ENCODE measurements around the gene ADH6.
"Not testable (repeated sequence)": the region's sequence is repeated elsewhere in the genome, so short reads cannot be mapped to it uniquely, and the experiment has no call there.

Gene ADH6

DNA sequence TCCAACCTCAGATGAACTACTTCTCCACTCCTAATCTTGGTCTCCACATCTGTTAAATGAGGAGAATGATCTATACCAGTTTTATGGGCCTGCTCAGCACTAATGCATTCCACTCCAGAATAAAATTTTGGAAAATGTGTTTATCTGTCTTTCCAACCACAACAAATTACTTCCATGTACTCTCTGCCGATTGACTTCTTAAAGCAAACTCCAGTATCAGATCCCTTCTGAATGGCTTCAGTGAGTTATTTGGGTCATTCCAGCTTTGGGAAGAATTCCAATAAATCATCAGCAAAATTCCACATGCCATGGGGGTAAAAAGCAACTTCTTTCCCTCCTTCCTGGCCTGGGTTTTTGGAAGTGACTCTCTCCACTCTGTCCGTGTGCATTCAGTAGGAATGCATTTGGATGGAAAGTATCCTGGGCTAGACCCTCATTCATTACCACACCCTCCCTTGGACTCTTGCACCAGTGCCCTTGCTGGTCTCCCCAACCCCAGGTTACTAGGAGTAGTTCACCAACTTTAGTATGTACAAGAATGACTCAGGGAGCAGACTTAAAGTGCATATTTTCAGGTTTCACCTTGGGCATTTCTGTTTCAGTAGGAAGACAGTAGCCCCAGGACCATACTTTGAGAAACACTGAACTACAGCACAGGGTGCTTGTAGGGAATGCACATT, 15.4 kb upstream of the ADH6 start:
- Histone ChIP-seq H3K4me1 (peaks cover 0 to 29% (median 8%) of the 10 kb centered on the region in 4 donors), H3K36me3 (peaks cover 0 to 5% (median 0%) of the 10 kb centered on the region in 3 donors), H3K4me3 (no peak overlapping the region), H3K9me3 (peaks cover 0 to 10% (median 0%) of the 10 kb centered on the region in 3 donors), H3K27ac (peak overlapping the region; percentile 19 to 40), H3K27me3 (no peaks in the 10 kb centered on the region)
- DNase-seq, result no peak
- TF ChIP-seq, protein P1, sequence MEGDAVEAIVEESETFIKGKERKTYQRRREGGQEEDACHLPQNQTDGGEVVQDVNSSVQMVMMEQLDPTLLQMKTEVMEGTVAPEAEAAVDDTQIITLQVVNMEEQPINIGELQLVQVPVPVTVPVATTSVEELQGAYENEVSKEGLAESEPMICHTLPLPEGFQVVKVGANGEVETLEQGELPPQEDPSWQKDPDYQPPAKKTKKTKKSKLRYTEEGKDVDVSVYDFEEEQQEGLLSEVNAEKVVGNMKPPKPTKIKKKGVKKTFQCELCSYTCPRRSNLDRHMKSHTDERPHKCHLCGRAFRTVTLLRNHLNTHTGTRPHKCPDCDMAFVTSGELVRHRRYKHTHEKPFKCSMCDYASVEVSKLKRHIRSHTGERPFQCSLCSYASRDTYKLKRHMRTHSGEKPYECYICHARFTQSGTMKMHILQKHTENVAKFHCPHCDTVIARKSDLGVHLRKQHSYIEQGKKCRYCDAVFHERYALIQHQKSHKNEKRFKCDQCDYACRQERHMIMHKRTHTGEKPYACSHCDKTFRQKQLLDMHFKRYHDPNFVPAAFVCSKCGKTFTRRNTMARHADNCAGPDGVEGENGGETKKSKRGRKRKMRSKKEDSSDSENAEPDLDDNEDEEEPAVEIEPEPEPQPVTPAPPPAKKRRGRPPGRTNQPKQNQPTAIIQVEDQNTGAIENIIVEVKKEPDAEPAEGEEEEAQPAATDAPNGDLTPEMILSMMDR (IDR thresholded peaks at IDR 0.05), result no peak
- intact Hi-C loops (cut with DNase I; ENCODE audit: low total_unique reads), result no loop called here

DNA sequence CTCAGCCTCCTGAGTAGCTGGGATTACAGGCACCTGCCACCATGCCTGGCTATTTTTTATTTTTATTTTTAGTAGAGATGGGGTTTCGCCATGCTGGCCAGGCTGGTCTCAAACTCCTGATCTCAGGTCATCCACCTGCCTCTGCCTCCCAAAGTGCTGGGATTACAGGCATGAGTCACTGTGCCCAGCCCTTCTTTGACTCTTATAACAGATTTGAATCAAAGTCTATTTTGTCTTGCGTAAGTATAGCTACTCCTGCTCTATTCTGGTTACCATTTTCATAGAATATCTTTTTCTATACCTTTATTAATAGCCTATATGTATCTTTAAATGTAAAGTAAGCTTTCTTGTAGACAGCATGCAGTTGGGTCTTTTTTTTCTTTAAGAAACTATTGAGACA, 14.4 kb upstream of the ADH6 start:
- H3K4me1 ChIP-seq, result peaks cover 0 to 30% (median 8%) of the 10 kb centered on the region in 4 donors
- H3K9me3 ChIP-seq; H3K4me3 ChIP-seq; H3K27ac ChIP-seq; H3K36me3 ChIP-seq; DNase-seq; intact Hi-C loops (cut with DNase I; ENCODE audit: low total_unique reads); H3K27me3 ChIP-seq: not testable (repeated sequence)

DNA sequence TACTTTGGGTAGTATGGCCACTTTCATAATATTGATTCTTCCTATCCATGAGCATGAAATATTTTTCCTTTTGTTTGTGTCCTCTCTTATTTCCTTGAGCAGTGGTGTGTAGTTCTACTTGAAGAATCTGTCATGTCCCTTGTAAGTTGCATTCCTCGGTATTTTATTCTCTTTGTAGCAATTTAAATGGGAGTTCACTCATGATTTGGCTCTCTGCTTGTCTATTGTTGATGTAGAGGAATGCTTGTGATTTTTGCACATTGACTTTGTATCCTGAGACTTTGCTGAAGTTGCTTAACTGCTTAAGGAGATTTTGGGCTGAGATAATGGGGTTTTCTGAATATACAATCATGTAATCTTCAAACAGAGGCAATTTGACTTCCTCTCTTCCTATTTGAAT, 9.7 kb upstream of the ADH6 start:
- H3K27me3 ChIP-seq; H3K4me3 ChIP-seq; DNase-seq; H3K9me3 ChIP-seq; H3K36me3 ChIP-seq; H3K27ac ChIP-seq; intact Hi-C loops (cut with DNase I; ENCODE audit: low total_unique reads): not testable (repeated sequence)
- peaks cover 0 to 11% (median 1%) of the 10 kb centered on the region in 4 donors for H3K4me1 ChIP-seq

DNA sequence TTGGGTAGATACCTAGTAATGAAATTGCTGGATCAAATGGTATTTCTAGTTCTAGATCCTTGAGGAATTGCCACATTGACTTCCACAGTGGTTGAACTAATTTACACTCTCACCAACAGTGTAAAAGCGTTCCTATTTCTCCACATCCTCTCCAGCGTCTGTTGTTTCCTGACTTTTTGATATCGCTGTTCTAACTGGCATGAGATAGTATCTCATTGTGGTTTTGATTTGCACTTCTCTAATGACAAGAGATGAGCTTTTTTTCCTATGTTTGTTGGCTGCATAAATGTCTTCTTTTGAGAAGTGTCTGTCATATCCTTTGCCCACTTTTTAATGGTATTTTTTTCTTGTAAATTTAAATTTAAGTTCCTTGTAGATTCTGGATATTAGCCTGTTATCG, 8.6 kb upstream of the ADH6 start:
- H3K36me3 ChIP-seq; H3K9me3 ChIP-seq; intact Hi-C loops (cut with DNase I; ENCODE audit: low total_unique reads); H3K27me3 ChIP-seq; DNase-seq; H3K27ac ChIP-seq; H3K4me3 ChIP-seq: not testable (repeated sequence)
- peaks cover 0 to 13% (median 1%) of the 10 kb centered on the region in 4 donors for H3K4me1 ChIP-seq

DNA sequence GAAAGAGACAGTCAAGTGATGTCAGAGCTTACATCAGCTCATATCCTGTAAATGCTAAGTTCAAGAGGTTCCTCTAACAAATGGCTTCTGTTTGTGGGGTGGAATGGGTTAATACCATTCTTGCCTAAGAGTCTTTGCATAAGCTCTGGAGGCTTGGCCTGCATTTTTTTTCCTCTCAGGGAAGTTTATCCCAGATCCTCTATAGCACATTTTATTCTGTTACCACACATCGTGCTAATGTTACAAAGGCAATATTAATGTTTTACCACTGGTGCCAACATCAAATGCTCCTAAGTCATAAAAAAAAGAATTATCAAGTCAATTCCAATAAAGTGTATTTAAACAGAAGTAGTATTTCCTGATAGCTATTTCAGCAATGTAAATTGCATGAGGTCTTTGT, 2.9 kb upstream of the ADH6 start:
- Histone ChIP-seq H3K27me3 (no peaks in the 10 kb centered on the region), H3K27ac (peak overlapping the region in 1 of 2 donors; percentile 19), H3K9me3 (no peaks in the 10 kb centered on the region), H3K36me3 (no peaks in the 10 kb centered on the region), H3K4me1 (peaks cover 0 to 15% (median 6%) of the 10 kb centered on the region in 4 donors), H3K4me3 (no peak overlapping the region)
- intact Hi-C loops (cut with DNase I; ENCODE audit: low total_unique reads), result no loop called here
- no peak for DNase-seq
- TF ChIP-seq, protein P1 (IDR thresholded peaks at IDR 0.05), result no peak

DNA sequence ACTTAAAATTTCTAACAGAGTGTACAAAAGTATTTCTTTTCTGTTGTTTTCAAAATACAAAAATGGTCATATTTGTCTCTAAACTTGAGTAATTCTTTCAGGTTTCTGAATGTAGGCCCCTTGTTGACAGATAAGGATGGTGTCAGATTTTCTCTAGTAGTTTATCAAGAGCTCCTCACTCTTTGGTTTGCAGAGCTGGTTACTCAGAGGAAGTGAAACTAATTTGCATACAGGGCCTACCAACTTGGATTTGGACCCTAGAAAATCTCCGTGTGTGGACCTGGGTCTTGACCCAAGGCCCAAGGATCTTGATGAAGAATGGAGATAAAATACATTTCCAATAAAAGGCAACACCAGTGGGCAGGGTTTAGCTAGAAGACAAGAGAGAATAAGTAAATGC, 433 bp upstream of the ADH6 start:
- H3K9me3 ChIP-seq, result no peaks in the 10 kb centered on the region
- DNase-seq, result no peak
- H3K36me3 ChIP-seq, result no peaks in the 10 kb centered on the region
- TF ChIP-seq, protein P1 (IDR thresholded peaks at IDR 0.05), result no peak
- H3K4me1 ChIP-seq, result peaks cover 0 to 15% (median 6%) of the 10 kb centered on the region in 4 donors
- H3K4me3 ChIP-seq, result no peak overlapping the region
- H3K27me3 ChIP-seq, result no peaks in the 10 kb centered on the region
- no peak overlapping the region for H3K27ac ChIP-seq
- intact Hi-C loops (cut with DNase I; ENCODE audit: low total_unique reads), result no loop called here

DNA sequence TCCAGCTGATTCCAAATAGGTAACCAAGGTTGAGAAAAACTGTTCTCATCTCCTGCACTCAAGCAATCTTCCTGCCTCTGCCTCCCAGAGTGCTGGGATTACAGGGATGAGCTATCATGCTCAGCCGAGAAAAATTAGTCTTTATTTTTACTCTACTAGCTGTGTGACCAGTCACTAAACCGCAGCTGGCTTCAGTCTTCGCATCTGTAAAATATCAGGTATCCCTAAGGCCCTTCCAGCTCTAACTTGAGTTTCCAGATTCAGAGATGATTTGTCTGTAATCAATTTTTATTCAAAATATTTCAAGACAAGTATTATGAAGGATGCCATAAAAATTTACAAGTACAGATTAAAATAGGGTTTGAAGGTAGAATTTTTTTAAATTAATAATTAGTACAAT, 3.5 kb downstream of the ADH6 start:
- intact Hi-C loops (cut with DNase I; ENCODE audit: low total_unique reads), result no loop called here
- Histone ChIP-seq H3K27me3 (no peaks in the 10 kb centered on the region), H3K9me3 (no peaks in the 10 kb centered on the region), H3K27ac (no peak overlapping the region), H3K36me3 (no peaks in the 10 kb centered on the region), H3K4me1 (peaks cover 0 to 3% (median 0%) of the 10 kb centered on the region in 4 donors), H3K4me3 (no peak overlapping the region)
- TF ChIP-seq, protein P1 (IDR thresholded peaks at IDR 0.05), result no peak
- no peak for DNase-seq

Data from tibial artery (tissue), 4 donors.